NCI-H69 (cell line): ENCODE measurements around the gene DNAJA4.
"Not testable (repeated sequence)": the region's sequence is repeated elsewhere in the genome, so short reads cannot be mapped to it uniquely, and the experiment has no call there.

Experiments
- DNase-seq: peaks from one replicate; lab custom pipeline; 2025; lab: John Stamatoyannopoulos, UW

The DNAJA4 gene

GRCh38 chr15:78244101-78244500 lies 20.3 kb upstream of the DNAJA4 start:
- DNase-seq: no peak

DNA sequence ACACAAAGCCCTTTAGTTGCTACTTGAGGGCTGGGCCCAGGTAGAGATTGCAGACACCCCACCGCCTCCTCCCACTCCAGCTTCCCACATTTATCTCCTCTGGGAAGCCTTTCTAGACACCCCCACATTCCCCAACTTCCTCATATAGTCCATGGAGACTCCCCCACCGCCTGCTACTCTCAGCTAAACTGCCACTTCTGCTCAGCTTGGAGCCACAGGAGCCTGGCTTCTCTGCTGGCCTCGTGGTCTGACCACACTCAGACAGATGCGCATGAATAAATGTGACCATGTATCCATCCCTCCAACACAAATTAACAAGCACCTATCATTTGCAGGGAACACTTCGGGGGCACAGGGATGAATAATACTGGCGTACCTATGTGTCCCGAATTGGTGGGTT lies 19.5 kb upstream of the DNAJA4 start:
- no peak for DNase-seq

DNA sequence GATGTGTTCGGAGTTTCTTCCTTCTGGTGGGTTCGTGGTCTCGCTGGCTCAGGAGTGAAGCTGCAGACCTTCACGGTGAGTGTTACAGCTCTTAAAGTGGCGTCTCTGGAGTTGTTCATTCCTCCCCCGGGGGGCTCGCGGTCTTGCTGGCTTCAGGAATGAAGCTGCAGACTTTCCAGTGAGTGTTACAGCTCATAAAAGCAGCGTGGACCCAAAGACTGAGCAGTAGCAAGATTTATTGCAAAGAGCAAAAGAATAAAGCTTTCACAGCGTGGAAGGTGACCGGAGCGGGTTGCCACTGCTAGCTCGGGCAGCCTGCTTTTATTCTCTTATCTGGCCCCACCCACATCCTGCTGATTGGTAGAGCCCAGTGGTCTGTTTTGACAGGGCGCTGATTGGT lies 19.0 kb upstream of the DNAJA4 start:
- DNase-seq: not testable (repeated sequence)

DNA sequence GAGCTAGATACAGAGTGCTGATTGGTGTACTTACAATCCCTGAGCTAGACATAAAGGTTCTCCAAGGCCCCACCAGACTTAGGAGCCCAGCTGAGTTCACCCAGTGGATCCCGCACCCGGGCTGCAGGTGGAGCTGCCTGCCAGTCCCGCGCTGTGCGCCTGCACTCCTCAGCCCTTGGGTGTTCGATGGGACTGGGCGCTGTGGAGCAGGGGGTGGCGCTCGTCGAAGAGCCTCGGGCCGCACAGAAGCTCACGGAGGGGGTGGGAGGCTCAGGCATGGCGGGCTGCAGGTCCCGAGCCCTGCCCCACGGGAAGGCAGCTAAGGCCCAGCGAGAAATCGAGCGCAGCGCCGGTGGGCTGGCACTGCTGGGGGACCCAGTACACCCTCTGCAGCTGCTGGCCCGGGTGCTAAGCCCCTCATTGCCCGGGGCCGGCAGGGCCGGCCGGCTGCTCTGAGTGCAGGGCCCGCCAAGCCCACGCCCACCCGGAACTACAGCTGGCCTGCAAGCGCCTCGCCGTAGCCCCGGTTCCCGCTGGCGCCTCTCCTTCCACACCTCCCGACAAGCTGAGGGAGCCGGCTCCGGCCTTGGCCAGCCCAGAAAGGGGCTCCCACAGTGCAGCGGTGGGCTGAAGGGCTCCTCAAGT lies 18.3 kb upstream of the DNAJA4 start:
- DNase-seq: not testable (repeated sequence)

- DNase-seq: no peak
Measured at GRCh38 chr15:78247911-78248310, 16.5 kb upstream of the DNAJA4 start.

GRCh38 chr15:78249131-78249530 lies 15.2 kb upstream of the DNAJA4 start:
- no peak for DNase-seq

- DNase-seq: no peak
Measured at GRCh38 chr15:78251136-78251535, 13.2 kb upstream of the DNAJA4 start.

DNA sequence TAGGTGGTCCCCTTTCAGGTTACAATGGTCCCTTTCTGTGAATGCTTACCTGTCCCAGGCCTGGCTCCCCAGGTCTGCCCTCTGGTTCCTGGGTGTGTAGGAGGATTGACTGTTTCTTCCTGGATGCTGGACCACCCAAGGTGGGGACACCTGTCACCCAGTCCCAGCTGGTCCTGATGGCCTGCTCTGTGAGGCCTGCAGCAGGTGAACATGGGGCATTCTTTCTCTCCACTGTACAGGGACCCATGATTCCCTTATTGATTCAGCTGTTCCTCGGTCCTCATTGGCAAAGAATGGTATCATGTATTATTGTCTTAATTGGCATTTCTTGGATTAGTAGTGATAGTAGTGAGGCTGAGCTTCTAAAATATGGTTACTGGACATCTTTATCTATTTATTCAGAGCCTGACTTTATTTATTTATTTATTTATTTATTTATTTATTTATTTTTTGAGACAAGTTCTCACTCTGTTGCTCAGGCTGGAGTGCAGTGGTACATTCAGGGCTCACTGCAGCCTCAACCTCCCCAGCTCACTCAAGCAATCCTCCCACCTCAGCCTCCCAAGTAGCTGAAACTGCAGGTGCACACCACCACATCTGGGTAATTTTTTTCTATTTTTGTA lies 8.8 kb upstream of the DNAJA4 start:
- peak; percentile 36 for DNase-seq

GRCh38 chr15:78256044-78256437 lies 8.3 kb upstream of the DNAJA4 start:
- no peak for DNase-seq

- no peak for DNase-seq
Measured at GRCh38 chr15:78257681-78258080, 6.7 kb upstream of the DNAJA4 start.

DNA sequence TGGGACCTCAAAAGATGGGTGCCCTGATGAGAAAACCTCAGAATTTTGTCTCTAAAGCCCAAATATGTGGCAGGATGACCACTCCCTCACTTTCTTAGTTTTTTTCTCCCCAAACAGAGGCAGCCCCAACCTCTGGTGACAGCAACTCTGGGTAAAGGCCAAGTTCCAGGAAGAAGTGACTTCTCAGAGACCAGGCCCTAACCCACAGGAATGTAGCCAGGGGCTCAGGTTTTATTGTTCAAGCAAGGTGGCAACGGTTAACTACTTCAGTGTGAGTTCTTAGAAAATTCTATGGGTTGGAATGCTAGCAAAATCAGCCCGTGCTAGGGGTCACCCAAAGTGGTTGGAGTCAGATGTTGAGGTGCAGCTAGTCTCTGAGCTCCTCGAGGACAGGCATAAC lies 5.1 kb upstream of the DNAJA4 start:
- DNase-seq: no peak

GRCh38 chr15:78260489-78260888 lies 3.9 kb upstream of the DNAJA4 start:
- DNase-seq: no peak

- no peak for DNase-seq
Measured at GRCh38 chr15:78261062-78261461, 3.3 kb upstream of the DNAJA4 start.

GRCh38 chr15:78263351-78263781 lies 996 bp upstream of the DNAJA4 start:
- no peak for DNase-seq

DNA sequence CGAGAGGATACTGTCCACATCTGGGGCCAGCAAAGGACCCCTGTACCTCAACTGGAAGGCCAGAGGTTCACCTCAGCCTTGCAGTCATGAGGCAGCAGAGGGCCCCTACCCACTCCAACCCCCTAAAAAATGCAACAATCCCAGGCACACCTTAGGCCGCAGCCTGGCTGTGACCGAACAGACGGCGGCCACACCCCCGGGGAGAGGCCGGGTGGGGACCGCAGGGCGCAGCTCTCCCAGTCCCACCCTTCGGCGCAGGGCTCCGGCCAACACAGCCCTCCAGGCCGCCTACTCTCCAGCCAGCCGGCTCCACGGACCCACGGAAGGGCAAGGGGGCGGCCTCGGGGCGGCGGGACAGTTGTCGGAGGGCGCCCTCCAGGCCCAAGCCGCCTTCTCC lies 457 bp upstream of the DNAJA4 start:
- DNase-seq: no peak

GRCh38 chr15:78265137-78265460 lies 737 bp downstream of the DNAJA4 start:
- DNase-seq: no peak

DNA sequence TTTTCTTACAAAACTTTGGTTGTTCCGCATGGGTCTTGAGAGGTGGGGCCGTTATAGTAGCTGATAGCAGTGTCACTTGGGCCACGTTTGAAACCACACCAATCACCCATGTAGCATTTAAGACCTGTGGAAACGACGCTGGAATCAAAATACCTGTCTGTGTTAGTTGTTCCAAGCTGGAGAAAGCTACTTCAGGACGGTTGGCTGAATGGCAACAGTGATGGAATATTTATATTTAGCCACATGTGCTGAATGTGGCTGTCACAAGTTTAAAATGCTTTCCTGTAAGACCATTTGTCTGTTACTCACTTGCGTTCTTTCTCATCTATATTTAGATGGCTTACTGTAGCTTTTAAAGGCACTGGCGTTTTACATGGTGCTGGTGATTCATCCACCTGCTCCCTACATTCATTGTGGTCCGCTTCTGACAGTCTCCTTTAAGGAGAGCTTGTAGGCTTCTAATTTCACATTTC lies 1.4 kb downstream of the DNAJA4 start:
- DNase-seq: no peak

GRCh38 chr15:78266229-78266628 lies 1.9 kb downstream of the DNAJA4 start:
- DNase-seq: peak; percentile 62

DNA sequence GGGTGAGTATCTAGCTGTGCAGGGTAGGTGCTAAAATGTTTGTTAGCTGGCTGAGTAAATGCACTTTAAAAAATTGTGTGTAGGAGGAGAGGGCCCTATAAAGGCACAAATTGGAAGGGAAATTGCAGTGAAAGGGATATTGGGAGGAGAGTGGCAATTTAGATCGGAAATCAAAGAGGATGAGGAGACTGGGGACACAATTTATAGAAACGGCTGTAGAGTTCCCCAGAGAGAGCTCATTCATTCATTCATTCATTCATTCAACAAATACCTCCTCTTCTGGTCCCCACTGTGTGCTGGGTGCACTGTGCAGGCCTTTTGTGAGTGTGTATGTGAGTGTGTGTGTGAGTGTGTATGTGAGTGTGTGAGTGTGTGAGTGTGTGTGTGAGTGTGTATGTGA lies 2.4 kb downstream of the DNAJA4 start:
- no peak for DNase-seq

- DNase-seq: no peak
Measured at GRCh38 chr15:78272316-78272715, 8.0 kb downstream of the DNAJA4 start.

DNA sequence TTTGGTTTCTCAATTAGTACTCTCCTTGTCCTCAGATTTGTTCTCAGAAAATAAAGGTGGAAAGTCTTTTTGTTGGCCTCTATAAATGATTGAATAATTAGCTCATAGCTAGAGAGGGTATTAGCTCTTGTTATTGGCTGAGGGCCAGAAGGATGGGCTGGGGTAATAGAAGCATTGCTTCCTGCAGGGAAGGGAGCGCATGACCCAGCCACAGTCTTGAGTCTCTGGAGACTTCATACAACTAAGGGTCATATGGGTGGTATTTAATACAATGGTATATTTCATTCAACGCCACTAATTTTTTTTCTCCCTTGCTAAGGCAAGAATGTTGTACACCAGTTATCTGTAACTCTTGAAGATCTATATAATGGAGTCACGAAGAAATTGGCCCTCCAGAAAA lies 8.4 kb downstream of the DNAJA4 start:
- peak; percentile 41 for DNase-seq

DNA sequence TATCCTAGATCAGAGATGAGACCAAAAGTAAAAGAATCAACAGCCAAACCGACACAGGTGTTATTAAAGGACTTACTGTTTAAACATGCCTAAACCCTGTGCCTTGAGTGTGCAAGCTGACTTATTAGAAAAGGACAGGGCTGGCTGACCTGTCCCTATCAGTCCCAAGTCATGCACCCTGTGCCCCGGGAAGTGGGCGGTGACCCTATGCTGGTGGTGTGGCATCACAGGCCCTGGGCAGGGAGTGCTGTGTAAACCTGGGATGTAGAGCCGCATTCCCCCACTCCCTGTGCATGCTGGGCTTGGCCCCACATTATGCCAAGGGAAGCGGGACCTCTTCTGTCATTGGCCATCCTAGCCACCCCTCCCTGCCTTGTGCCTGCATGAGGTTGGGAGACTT lies 10.6 kb downstream of the DNAJA4 start:
- DNase-seq: no peak

GRCh38 chr15:78276064-78276943 lies 11.9 kb downstream of the DNAJA4 start:
- DNase-seq: no peak
